ENCODE results near the gene CDC37. TPM values are rescaled to one million over a fixed set of nuclear protein-coding genes. Genes with fewer than 3 reads are reported as not detected.
A peak's percentile ranks its signal among the peaks of the same experiment; 100 is the strongest.

CDC37 gene
- total RNA-seq, 1 experiment from 2014 or later: 204 TPM

GRCh38 chr19:10352764-10353671 is 50.3 kb downstream of the CDC37 start:
- POLR2A ChIA-PET: interaction anchor here (0.8 to 2.2 kb wide), 6 partner anchors 19 to 63 kb away, joined by 3 to 18 read pairs (median 6); partner anchors contain the start of genes ICAM5, RAVER1 and TYK2
- Mint-ChIP-seq H3K36me3 (no peaks in the 10 kb centered on the region; the same call in 1 of the 2 replicates), H3K4me3 (peak overlapping the region; percentile 84), H3K9me3 (no peaks in the 10 kb centered on the region), H3K27me3 (ENCODE audit: low read depth) (no peaks in the 10 kb centered on the region), H3K4me1 (peaks cover 14% of the 10 kb centered on the region), H3K27ac (peak overlapping the region; percentile 98)
- CTCF ChIA-PET: interaction anchor here (0.5 to 3.5 kb wide), 17 partner anchors 18 to 365 kb away, joined by 3 to 24 read pairs (median 4); partner anchors contain the start of genes CDC37, DNM2, ICAM1 and ICAM5
- ATAC-seq: peak; percentile 65
- DNase-seq (ENCODE audit: low spot score): peak; percentile 95
- TF ChIP-seq ZNF121 (CRISPR knock-in tag; IDR thresholded peaks at IDR 0.05) (peak; percentile 6; the same call in 1 of the 2 replicates), SMAD3 (CRISPR knock-in tag; IDR thresholded peaks at IDR 0.05; ENCODE audit: borderline replicate concordance) (0 out of 2 replicates have a peak, but pooled peaks have one; percentile 52), ZNF532 (CRISPR knock-in tag; IDR thresholded peaks at IDR 0.05; ENCODE audit: borderline replicate concordance) (no peak), ZNF232 (CRISPR knock-in tag; IDR thresholded peaks at IDR 0.05) (peak; percentile 45; the same call in 1 of the 2 replicates), USF1 (CRISPR knock-in tag; IDR thresholded peaks at IDR 0.05) (peak; percentile 61; the same call in 1 of the 2 replicates), FOXP1 (CRISPR knock-in tag; IDR thresholded peaks at IDR 0.05; ENCODE audit: borderline replicate concordance) (peak; percentile 78), NR3C1 (CRISPR knock-in tag; conservative IDR thresholded peaks at IDR 0.05; ENCODE audit: low read depth) (peak; percentile 21; the same call in 1 of the 2 replicates), MAX (CRISPR knock-in tag; IDR thresholded peaks at IDR 0.05) (peak; percentile 91), ARID4B (CRISPR knock-in tag; IDR thresholded peaks at IDR 0.05; ENCODE audit: borderline replicate concordance) (0 out of 2 replicates have a peak, but pooled peaks have one; percentile 76), OVOL2 (CRISPR knock-in tag; IDR thresholded peaks at IDR 0.05; ENCODE audit: borderline replicate concordance) (no peak), NFE2L1 (CRISPR knock-in tag; IDR thresholded peaks at IDR 0.05) (peak; percentile 50; the same call in 1 of the 2 replicates), STAT6 (CRISPR knock-in tag; conservative IDR thresholded peaks at IDR 0.05; ENCODE audit: low read depth) (no peak), CREB1 (CRISPR knock-in tag; IDR thresholded peaks at IDR 0.05) (peak; percentile 36; the same call in 1 of the 2 replicates), USF2 (CRISPR knock-in tag; IDR thresholded peaks at IDR 0.05) (peak; percentile 76), ZBTB43 (CRISPR knock-in tag; IDR thresholded peaks at IDR 0.05) (0 out of 2 replicates have a peak, but pooled peaks have one; percentile 50), TP53 (CRISPR knock-in tag; IDR thresholded peaks at IDR 0.05) (peak; percentile 43; the same call in 1 of the 2 replicates)
